ENCODE measurements around the gene TBXAS1. TPM values are rescaled to one million over a fixed set of nuclear protein-coding genes. Genes with fewer than 3 reads are reported as not detected.

The TBXAS1 gene
- total and polyA plus RNA-seq, 2 of the 8 experiments (the other 6 are each of a cell fraction or from before 2014, with no cell fraction given) = 0.86 to 2.1 TPM

GRCh38 chr7:139854803-139855497 is 25.9 kb downstream of the TBXAS1 start (continued):
- no peak for TF ChIP-seq NANOG (IDR thresholded peaks at IDR 0.05; ENCODE audit: insufficient read depth, low read depth, low read length, poor library complexity, severe bottlenecking)
- TF ChIP-seq TAF1 (IDR thresholded peaks at IDR 0.05; ENCODE audit: low read depth, low read length) = no peak
- TF ChIP-seq FOSL1 (IDR thresholded peaks at IDR 0.05; ENCODE audit: insufficient read depth, low read depth, low read length) = no peak
- no peak for TF ChIP-seq CREB1 (IDR thresholded peaks at IDR 0.05)

Data from H1 (cell line).